Stimulated activated CD8-positive, alpha-beta memory T cell treated with anti-CD3 and anti-CD28 coated beads, Interleukin-12 subunit alpha, Interleukin-12 subunit beta, amount 100 ng/mL, for 4 hours (primary cell): ENCODE measurements around the gene MCC.

Experiments
- DNase-seq: peaks from one replicate; pipeline ENCODE4 v3.0.0-alpha.2; 2020; ENCODE audit warnings: low read depth

The MCC gene

DNA sequence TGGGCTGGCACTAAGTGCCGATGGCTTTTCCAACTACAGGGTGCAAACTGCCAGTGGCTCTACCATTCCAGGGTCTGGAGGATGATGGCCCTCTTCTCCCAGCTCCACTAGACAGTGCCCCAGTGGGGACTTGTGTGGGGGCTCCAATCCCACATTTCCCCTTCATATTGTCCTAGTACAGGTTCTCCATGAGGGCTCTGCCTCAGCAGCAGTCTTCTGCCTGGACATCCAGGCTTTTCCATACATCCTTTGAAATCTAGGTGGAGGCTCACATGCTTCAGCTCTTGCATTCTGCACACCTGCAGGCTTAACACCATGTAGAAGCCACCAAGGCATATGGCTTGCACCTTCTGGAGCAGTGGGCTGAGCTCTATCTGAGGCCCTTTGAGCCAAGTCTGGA is 123.8 kb downstream of the MCC start:
- DNase-seq: no peak

DNA sequence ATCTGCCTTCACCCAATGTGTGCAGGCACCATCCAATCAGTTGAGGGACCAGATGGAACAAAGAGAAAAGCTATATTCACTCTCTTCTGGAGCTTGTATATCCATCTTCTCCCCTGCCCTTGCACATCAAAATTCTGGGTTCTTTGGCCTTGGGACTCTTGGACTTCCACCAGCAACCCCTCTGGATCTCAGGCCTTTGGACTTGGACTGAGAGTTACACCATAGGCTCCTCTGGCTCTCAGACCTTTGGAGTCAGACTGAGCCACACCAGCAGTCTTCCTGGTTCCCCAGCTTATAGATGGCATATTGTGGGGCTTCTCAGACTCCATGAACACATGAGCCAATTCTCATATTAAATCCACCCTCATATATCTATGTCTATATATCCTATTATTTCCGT is 126.6 kb downstream of the MCC start:
- DNase-seq: no peak

DNA sequence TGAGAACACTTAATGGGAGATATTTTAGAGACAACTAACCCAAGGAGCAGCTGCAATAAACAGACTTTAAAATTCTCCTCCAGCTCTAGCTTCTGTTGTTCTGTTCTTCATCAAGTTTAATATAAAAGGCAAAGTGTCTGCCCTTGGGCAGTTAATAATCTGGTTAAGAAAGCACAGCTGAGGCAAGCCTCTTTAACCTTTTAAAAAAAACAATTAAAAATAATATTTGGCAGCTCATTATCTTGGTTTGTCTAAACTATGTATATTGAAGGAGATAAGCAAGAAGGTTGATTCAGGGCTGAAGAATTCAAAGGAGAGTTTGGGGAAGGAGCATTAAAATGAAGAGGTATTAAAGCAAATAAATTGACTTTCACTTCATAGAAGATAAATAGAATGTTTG is 128.8 kb downstream of the MCC start:
- no peak for DNase-seq

DNA sequence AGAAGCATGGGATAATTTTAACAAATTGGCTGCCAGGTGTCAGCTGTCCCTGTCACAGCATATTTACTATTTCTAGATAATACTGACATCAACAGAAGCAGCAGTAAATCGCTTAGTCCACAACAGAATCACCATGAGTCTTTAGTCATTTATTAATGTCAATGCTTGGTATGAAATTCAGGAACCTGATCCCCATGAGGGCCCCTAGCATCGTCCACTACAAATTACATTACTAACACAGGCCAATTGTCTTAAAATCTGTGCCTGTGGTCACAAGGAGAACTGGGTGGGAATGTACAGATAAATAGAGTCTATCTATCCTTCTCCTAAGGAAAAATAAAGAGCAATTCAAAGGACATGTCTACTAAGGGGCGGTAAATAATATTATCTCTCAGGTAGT is 129.6 kb downstream of the MCC start:
- no peak for DNase-seq

DNA sequence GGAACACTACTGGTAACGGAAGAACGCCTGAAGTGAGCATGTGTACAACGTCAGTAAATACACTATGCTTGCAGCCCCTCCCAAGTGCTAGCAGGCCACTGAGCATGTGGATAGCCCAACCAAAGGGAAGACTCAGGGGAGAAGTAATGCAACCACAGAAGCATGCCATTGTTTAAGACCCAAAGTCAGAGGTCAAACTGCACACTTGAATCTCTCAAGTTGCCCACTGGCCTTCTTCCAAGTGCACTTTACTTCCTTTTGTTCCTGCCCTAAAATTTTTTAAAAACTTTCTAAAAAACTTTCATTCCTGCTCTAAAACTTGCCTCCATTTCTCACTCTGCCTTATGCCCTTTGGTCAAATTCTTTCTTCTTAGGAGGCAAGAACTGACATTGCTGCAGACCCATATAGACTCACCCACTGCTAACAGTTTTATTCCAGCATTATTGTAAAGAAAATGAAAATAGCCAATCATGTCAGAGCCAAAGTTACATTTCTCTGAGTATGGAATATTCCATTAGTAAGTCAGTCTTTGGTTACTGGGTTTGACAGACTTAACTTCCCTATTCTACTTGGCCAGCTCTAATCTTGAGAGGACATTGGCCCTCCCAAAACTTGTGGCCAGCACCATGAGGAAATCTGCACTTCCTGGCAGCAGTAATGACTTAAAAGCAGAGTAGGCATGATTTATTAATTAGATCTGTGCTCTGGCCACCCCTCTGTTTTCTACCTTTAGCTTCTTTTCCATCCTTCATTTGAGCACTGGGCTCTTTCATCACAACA is 130.4 kb downstream of the MCC start:
- DNase-seq: no peak

DNA sequence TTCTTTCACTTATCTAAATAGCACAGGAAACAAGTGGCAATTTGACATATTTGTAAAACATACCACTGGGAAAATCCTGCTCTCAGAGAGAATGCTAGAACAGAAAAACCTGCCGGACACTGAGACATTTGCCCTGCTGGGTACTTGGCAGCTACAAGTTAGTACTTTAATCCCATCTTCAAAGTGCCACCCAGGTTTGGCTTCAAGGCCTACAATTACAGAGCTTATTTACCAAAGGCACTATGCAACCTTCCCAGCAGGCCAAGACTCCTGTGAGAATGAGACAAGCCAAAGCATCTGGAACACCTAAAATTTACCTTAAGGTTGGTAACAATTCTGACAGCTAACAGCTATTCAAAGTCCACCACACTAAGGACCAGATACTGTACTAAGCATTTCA is 131.8 kb downstream of the MCC start:
- no peak for DNase-seq

DNA sequence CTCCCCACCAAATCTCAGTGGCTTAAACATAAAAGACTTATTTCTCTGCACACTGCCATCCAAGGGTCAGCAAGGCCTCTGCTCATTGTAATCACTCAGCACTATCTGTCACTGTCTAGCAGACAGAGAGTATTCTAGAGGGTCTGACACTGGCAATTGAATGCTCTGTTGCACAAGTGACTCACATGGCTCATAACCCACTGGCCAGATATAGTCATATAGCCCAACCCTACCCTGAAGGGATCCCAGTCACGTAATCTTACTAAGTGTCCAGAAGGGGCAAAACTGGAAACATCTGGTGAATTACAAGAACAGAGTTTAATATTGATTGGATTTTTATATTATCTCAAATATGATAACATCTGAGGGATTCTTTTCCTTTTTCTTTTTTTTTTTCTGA is 134.2 kb downstream of the MCC start:
- no peak for DNase-seq

DNA sequence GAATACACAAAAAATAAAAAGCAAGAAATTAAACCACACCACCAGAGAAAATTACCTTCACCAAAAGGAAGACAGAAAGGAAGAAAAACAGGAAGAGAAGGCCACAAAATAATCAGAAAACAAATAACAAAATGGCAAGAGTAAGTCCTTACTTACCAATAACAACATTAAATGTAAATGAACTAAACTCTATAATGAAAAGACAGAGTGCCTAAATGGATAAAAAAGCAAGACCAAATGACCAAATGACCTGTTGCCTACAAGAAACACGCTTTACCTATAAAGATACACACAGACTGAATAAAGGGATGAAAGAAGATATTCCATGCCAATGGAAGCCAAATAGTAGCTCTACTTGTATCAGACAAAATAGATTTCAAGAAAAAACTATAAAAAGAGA is 140.7 kb downstream of the MCC start:
- no peak for DNase-seq

DNA sequence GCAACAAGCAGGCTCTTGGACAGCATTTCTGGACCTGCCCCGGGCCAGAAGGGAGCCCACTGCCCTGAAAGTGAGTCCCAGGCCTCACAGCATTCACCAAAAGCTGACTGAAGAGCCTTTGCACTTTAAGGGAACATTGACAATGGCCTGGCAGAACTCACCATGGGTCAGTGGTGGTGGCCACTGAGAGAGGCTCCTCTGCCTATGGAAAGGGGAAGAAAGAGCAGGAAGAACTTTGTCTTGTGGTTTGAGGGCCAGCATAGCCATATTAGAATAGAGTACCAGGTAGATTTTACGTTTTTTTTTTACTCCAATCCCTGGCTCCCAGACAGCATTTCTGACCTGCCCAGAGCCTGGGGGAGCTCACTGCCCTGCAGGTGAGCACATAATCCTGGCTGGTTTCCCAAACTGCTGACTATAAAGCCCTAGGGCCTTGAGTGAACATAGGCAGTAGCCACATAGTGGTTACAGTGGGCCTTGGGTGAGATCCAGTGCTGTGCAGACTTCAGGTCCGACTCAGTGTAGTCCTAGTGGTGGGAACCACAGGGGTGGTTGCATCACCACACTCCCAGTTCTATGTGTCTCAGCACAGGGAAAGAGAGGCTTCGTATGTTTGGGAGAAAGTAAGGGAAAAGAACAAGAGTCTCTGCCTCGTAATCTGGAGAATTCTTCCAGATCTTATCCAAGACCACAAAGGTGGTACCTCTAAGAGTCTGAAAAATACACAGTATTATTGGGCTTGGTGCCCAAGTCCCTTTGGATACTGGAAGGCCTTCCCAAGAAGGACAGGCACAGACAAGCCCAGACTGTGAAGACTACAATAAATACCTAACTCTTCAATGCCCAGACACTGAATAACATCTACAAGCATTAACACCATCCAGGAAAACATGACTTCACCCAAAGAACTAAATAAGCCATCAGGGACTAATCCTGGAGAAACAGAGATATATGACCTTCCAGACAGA is 143.0 kb downstream of the MCC start:
- DNase-seq: no peak

DNA sequence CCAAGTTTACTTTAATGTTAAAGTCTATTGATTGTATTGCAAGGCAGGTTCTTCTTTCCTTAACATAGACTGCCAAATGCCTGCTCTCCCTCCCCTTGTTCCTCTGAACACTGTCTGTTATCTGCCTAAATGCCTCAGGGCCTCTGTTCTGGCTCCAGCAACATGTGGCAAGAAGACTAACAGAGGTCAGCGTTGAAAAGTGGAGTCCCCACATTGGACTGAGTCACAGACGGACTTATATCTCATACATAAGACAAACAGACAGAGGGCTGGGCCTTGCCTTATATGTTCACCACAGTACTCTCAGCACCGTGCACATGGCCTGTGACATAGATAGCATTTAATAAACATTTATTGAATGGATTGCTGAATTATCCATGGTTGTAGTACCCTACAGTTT is 144.9 kb downstream of the MCC start:
- DNase-seq: no peak

DNA sequence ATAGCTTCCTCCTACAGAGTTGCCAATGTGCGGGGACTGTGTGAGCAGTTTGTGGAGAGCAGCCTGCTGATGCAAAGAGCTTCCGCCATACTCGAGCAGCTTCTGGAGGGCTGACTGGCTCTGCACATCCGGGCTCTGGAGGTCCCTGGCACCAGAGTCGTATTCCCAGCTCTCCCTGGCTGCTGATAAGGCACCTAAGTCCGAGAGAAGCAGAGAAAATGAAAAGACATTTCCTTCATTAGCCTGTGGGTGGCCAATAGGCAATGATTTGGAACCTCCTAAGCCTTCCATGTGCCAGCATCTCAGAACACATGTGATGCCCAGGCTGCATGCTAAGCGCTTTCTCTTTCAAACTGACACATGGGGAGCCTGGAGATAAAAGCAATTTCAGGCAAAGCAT is 147.7 kb downstream of the MCC start:
- DNase-seq: no peak

DNA sequence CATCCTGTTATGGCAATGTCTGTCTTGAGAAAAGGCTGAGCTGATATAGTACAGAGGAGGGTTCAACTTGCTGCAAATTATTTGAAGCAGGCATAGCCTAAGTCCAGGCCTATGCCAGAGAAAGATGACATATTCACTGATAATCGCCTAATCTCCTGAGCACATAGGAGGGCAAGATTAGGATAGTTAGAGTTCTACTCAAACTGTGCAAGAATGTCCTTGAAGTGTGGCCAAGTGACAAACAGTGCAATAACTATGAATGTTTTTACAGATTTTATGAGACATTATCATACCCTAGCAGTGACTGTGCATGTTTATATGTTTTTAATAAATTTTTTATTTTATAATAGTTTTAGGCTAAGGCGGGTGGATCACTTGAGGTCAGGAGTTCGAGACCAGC is 149.6 kb downstream of the MCC start:
- DNase-seq: no peak

DNA sequence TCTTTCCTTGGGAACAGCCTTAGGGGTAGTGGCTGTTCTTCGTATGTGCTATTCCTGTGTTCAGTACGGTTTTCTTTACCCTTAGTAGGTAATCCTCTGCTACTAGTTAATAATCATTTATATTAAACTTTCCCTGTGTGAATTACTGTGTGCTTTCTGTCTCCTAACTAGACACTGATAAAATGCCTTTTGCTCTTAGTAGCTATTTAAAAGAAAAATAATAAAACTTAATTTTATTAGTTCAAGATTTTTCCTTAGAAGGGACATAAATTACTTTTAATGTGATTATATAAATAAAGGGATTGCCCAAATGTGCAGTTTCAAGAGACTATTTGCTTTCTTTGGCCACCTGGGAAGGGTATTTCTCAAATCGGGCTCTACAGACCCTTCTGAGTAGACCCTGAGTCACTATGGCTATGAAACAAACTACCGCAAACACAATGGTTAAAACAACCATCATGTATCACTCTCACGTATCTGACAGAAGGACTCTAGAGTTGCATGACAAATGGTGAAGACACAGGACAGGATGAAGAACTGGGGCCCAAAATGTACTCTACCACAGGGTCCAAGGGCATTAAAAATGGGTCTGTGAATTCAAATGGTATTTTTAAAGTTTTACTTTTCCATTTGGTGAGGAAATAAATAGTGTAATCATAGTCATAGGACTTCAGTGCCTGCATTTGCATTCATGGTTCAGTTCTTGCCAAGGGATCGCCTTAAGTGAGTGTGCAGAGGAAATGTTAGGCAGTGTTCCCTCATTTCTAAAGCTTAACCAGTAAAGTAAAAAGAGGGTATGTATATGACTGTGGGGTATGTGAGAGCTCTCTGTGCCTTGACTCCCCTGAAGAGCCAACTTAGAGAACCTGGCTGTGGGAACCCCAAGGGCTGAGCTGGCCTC is 150.5 kb downstream of the MCC start:
- no peak for DNase-seq

DNA sequence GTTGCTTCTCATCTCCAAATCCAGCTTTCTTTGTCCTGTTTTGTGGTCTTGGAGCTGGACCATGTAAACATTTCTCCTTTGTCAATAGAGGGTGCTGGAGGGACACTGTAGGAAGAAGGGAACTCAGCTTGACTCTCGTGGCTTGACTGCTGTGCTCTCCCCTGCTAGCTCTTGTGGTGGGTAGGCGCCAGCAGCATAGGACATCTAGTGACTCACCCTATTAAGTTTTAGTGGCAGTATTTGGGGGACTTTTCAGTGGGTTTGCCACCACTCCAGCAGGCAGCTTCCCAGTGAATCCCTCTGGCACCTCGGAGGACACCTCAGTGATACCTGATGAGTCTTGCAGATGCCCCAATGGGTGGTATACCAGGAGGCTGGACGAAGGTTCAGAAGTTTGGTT is 151.3 kb downstream of the MCC start:
- DNase-seq: no peak

DNA sequence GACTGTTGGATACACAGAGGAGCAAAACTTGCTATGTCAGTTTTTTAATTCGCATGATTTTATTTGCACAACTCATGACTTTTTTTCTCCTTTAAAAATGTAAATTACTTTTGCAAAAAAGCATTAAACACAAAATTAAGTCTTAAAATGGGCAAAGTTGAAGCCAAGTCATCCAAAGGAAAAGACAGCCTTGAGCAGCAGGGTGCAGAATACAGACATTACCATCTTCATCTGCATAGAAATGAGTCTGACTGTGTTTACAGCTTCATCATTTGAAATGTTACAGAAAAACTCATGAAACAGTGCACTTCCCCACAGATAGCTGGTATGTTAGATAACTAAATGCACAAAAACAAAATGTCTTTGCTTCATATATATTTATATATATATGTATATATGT is 154.8 kb downstream of the MCC start:
- no peak for DNase-seq

DNA sequence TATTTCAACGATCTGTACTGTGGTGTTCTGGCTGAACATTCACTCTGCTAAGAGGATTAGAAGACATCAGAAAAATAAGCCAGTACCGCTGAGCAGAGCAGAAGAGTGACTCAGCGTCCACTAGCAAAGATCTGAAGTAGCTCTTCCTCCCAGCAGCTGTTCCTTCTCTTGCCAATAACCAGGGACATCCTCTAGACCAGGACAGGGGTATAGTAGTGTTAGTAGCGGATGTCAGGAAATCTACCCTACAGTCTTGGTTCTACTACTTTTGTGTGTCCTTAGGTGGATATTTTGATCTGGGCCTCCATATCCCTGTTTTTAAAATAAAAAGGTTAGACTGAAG is 157.1 kb downstream of the MCC start:
- no peak for DNase-seq

DNA sequence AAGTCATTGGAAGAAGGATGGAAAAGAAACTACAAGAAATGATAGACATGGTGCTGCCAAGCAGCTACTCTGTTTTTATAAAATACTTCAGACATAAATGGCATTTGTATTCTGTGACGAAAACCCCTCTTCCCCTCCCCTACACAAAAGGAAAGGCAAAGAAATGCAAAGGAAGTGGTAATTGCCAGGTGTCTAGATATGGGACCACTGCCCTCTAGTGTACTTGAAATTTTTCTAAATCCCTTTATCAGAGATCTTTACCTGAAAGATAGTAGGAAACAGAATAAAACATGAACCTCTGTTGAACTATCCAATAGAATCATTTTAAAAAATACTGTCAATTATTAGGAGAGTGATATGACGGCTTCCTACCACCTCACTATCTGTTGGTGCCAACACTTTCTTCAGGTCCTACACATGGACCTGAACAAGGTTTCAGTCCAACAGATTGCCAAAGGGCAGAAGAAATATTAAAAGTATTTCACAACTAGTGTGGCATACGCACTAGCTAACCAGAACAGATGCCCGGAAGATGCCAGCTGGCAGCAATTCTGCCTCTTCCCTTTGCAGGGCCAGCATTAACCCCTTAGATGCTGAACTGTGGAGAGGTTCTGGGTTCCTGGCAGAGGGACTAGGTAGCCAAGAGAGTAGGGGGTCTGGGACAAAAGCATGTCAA is 157.6 kb downstream of the MCC start:
- no peak for DNase-seq

DNA sequence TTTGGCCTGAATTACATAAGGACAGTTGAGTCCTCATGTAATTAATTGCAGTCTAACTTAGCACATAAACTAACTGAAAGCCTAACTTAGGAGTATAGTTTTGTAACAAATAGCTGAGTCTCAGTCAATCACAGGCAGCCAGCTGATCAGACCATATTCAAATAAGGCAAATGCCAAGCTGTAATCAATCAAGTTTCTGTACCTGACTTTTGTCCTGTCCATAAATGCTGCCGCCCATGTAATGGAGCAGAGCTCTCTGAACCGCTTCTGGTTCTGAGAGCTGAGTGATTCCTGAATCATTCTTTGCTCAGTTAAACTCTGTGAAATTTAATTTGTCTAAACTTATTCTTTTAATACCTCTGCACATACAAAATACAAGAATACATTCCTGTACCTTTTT is 158.3 kb downstream of the MCC start:
- no peak for DNase-seq

DNA sequence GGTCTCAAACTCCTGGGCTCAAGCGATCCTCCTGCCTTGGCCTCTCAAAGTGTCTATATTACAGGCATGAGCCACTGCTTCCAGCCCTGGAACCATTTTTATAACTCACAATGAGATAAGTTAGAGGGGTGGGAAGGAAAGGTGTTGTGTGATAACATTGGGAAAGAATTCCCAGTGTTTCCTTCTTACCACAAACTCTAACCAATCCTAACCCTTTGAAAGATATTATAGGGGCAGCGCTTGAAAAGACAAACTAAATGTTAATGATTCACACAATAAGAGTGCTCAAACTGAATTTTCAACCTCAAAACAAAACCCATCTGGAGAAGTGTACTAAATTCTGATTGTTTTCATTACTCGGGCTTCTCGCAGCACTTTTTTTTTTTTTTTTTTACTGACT is 163.2 kb downstream of the MCC start:
- DNase-seq: no peak

DNA sequence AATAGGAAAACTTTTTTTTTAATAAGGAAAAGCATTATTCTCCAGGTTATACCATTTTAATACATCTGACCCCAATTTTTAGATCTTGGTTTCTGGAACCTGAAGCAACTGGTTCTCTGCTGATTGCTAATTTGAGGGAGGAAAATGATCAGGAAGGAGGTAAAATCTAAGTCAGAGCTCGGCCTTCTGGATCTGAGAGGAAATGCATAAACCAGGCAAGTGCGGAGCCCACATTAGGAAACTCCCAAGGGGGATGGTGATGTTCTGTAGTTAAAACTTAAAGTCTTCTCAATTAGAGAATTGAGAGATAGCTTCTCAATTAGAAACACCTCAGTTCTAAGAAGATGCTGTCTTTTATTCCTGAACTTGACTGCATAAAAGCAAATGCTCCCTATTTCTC is 167.0 kb downstream of the MCC start:
- no peak for DNase-seq

DNA sequence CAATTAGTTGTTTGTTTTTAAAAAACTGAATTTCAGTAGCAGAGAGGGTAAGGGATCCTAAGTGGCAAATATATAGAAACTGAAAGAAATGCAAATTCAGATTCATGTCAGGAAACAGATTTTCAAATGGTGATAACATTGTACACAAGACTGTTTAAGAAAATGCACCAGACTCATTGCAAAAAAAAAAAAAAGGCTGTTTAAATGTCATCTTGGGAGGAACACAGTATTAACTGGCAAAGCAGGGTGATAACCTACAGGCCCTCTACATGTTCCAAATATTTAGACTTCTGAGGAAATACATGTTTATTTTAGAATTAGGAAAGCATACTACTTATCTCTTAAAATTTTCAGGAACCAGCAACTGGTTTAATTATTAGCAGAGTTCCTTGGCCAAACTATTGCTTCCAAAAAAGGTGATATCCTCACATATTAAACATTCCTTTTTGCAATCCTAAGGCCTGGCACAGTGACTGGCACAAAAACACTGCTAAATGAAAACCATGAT is 167.9 kb downstream of the MCC start:
- DNase-seq: no peak
